ENCODE measurements around the gene CALM1.

Gene CALM1

GRCh38 chr14:90412058-90412457, 15.2 kb downstream of the CALM1 start:
- no peak for DNase-seq

DNA sequence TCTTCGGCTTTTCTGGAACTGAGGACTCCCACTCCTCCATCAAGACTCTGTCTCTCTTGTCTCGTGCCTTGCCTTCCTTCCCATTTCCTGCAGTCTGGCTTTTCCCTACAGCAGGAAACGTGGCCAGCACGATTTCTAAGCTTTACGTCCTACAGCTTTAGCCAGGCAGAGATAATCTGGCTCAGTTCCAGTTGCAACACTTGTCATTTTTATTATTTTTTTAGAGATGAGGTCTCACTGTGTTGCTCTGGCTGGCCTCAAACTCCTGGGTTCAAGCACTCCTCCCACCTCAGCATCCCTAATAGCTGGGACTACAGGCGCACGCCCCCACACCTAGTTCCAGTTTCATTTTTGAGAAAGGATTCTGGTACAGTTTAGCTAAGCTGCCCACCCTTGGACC, 19.9 kb downstream of the CALM1 start:
- no peak for DNase-seq

DNA sequence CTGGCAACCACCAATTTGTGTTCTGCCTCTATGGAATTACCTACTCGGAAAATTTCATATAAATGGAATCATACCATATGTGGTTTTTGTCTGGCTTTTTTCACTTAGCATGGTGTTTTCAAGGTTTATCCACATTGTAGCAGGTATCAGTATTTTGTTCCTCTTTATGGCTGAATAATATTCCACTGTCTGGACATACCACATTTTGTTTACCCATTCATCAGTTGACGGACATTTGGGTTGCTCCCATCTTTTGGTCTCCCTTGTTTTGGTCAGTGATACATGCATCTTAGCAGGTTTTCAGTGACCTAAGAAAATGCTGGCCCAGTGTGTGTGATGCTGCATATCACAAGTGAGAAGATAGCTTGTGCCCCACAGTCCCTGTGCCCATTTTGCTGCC, 21.2 kb downstream of the CALM1 start:
- no peak for DNase-seq

- DNase-seq: no peak
These were observed 22.4 kb downstream of the CALM1 start for GRCh38 chr14:90419200-90419599.

- no peak for DNase-seq
These were observed 24.3 kb downstream of the CALM1 start for GRCh38 chr14:90421001-90421631.

- DNase-seq: no peak
These were observed 24.8 kb downstream of the CALM1 start for GRCh38 chr14:90421632-90422020.

DNA sequence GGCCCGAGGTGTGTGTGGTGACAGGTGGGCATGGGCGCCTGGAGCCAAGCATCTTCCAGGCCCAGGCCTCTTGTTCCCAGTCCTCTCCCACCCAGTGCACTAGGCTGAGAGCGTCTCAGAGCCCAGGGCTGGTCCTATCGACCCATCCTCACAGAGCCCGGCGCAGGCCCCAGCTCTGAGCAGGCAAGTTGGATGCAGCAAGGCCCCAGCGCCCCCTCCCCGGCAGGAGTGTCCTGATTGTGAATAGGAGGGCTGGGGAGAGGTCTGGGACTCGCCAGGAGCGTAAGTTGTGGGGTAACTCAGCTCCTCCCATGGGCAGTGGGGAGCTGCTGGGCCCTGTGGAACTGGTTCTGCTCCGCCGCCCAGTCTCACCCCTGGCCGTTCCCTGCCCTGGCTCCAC, 26.3 kb downstream of the CALM1 start:
- DNase-seq: no peak

DNA sequence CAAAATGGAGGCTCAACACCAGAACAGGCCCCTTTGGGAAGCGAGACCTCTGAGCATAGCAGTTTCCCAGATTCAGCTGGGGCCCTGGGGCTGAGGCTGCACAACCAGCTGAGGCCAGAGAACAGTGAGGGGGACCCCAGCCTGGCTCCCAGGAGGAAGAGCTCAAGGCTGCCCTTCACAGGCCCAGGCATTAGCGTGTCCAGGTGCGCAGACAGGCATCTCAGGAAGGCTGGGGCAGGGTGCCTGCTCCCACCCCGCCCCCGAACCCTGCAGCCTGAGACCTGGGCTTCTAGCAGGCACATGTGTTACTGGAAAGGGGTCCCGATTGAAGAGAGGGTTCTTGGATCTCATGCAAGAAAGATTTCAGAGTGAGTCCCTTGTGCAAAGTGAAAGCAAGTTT, 27.2 kb downstream of the CALM1 start:
- DNase-seq: no peak

GRCh38 chr14:90424686-90425372, 28.0 kb downstream of the CALM1 start:
- DNase-seq: no peak

GRCh38 chr14:90425373-90425879, 28.6 kb downstream of the CALM1 start:
- no peak for DNase-seq

DNA sequence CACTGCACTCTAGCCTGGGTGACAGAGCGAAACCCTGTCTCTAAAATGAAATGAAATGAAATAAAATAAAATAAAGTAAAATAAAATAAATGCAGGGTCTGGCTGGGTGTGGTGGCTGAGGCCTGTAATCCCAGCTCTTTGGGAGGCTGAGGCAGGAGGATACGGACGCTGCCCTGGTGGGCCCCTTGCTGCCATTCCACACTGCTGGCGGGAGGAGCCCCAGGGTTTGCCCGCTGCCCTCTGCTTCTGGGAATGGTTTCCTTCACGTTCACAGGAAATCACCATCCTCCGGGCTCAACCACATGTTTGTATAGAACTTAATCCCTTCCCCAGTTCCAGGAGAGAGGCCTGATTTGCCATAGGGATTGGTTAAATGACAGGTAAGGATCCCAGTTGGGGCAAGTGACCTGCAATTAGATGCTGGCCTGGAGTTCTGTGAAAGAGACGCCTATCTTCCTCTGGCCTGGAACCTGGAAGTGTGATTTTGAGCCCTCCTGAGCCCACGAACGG, 29.3 kb downstream of the CALM1 start:
- no peak for DNase-seq

GRCh38 chr14:90426663-90427062, 29.8 kb downstream of the CALM1 start:
- no peak for DNase-seq

DNA sequence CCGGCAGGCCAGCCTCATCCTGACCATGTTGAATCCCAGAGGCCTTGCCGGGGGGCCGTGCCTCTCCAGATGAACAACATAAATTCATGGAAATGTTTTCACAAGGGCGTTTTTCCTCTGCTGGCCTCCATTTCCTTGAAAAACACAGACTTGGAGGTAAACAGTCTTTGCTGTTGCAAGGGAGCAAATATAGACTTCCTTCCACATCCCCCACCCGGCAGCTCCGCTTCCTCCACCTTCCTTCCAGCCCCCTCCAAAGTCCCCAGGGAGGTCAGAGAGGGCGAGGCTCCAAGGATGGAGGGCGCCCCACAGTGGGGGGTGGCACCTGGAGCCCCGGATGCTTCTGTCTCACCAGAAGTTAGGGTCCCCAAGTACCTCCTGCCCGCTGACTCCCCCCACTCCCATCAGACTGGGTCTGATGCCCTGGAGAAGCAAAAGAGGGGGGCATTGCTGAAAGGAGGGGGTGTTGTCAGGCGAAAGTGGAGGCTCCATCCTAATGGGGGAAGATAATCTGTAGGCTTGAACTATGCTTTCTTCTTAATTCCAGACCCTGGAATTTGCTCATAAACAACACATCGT, 31.1 kb downstream of the CALM1 start:
- DNase-seq: no peak

DNA sequence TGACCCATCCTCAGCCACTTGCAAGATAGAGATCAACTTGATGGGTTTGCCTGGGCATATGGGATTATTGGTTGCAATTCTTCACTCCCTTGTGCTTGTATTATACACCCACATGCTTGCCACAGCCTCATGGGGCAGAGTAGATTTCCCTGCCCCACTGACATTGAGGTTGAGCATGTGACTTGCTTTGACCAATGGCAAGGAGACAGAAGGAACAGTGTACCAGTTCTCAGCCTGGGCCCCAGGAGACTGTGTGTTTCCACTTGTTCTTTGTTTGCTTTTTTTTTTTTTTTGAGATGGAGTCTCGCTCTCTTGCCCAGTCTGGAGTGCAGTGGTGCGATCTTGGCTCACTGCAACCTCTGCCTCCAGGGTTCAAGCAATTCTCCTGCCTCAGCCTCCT, 31.8 kb downstream of the CALM1 start:
- no peak for DNase-seq

DNA sequence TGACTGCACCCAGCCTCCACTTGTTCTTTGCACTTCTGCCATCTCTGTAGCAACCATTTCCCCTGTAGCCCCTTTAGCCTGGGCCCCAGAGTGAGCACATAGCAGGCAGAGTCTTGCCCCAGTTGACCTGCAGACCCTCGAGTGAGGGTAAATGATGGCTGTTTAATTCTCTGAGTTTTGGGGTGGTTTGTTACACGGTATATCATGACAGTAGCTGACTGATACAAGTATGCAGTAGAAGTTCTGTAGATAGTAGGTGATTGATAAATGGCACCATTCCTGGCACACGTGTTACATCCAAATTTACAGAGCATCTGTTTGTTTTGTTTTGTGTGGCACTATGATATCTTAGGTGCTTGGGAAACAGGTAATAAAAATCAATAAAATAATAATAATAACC, 32.4 kb downstream of the CALM1 start:
- no peak for DNase-seq

GRCh38 chr14:90429754-90430153, 32.9 kb downstream of the CALM1 start:
- no peak for DNase-seq

DNA sequence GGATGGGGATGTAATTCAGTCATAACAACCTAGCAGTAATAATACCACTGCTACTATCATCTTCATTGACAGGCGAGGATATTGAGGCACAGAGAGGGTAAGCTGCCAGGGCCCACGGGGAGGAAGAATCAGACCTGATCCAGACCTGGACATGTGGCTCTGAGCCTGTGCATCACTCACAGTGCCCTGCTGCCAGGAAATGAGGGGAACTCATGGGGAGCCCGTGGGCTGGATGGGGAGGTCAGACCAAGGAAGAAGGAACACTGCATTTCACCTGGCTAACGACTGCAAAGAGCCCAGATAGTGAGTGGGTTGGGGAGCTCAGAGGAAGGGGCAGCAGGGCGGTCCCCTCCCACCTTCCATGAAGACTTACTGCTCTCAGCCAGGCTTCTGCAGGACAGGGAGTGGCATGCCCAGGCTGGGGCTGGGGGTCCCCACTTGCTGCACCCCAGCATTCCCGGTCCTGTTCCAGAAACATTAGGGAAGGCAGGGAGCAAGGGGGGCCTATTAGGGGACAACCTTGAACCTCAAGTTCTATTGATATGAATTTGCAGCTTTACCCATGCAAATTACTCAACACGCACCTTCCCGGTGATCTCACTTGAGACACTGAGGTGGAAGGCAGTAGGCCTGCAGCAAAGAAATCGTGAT, 37.7 kb downstream of the CALM1 start:
- DNase-seq: no peak

GRCh38 chr14:90438841-90439240, 42.0 kb downstream of the CALM1 start:
- no peak for DNase-seq

- DNase-seq: no peak
These were observed 43.2 kb downstream of the CALM1 start for GRCh38 chr14:90440021-90440451.

GRCh38 chr14:90440592-90440991, 43.8 kb downstream of the CALM1 start:
- DNase-seq: no peak

DNA sequence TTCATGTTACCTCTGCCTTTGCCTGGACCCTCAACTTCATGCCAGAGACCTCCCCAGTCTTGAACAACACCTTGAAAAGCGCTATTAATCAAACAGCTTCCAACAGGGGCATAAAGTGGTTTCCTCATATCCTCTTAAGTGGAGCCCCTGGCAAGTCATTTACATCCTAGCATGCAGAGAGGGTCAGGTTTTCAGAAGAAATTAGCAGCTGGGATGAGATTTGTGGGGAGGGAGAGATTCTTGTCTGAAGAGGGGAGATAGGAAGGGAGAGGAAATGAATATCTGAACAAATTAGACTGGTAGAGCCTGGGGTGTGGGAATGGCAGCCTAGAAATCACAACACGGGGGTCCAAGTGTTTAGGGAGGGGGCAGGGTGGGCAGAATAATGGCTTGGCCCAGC, 45.6 kb downstream of the CALM1 start:
- DNase-seq: no peak

DNA sequence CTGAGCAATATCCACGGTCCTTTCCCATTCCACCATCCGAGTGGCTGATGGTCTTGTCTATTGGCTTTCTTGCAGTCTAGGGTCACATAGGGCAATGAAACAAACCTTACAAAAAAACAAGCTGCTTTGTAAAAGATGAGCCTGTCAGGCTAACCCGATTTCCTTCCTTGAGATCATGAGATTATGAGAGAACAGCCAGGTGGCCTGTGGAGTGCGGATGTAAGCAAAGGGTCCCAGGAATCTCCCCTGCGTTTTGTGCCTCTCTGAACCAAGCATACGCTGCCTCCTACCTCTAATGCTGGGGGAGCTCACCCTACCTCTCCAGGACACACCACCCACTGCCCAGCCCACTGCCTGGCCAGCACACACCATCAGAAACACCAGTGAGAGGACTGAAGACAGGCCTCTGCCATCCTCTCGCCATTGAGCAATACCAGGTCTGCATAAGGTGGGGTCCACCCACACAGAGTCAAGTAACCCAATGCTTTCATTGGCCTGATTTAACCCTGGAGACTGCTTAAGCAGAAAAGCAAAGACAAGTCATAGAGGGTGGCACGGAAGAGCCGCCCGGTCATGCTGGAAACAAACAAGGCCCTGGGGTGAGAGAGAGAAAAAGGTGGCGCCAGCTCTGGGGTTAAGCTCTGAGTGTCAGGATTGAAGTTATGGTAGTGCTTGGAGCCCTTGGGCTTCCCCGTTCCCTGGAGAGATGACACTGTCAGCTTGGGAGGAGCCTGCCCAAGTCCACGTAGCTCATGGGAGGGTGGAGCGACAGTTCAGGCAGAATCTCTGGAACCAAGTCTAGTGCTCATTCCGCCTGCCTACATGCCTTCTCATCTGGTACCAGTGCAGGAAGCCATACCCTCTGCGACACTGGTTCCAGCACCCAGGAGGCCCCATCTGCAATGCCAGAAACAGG, 46.6 kb downstream of the CALM1 start:
- no peak for DNase-seq

Data from activated CD4-positive, alpha-beta T cell treated with anti-CD3 and anti-CD28 coated beads, Interleukin-10, Interleukin-2, amounts not matched to agents 100 ng/mL and 50 ng/mL, durations not matched to agents 16 hours and 8 hours (primary cell).